B cell (primary cell): ENCODE data around the gene TLR4.

ENCODE experiments used
- CTCF ChIP-seq: fragments of 200-600 bp; IDR thresholded peaks from one replicate; pipeline ENCODE4 v1.8.0; 2022; ENCODE audit warnings: antibody characterized with exemption, mild to moderate bottlenecking
- EZH2 ChIP-seq: IDR thresholded peaks from 2 replicates; pipeline ENCODE4 v1.6.1; 2012; ENCODE audit warnings: borderline replicate concordance, low read depth, mild to moderate bottlenecking, moderate library complexity, low read length; ENCODE audit not compliant: insufficient read depth, poor library complexity, severe bottlenecking

DNA sequence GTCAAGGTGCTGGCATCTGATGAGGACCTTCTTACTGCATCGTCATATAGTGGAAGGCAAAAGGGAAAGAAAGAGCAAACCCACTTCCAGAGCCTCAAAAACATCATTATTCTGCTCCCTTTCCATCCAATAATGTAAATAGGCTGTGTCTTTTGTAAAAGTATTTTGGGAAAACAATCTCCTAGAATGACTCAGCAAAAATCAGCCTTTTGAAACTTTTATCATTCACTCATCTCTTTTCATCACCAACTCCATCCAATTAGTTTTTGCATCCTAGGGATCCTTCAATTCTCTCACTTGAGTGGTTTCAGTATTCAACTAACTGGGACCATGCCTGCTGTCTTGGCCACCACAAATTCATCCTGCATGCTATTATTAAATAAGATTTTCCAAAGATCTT lies 39.8 kb upstream of the TLR4 start:
- TF ChIP-seq CTCF = no peak
- TF ChIP-seq EZH2 = no peak
